Measurements from ENCODE around the gene SMIM5. TPM values are rescaled to one million over a fixed set of nuclear protein-coding genes. Genes with fewer than 3 reads are reported as not detected.

The SMIM5 gene
- total and polyA plus RNA-seq, 2 experiments from 2014 or later, result 0.08 TPM; not detected in 1

DNA sequence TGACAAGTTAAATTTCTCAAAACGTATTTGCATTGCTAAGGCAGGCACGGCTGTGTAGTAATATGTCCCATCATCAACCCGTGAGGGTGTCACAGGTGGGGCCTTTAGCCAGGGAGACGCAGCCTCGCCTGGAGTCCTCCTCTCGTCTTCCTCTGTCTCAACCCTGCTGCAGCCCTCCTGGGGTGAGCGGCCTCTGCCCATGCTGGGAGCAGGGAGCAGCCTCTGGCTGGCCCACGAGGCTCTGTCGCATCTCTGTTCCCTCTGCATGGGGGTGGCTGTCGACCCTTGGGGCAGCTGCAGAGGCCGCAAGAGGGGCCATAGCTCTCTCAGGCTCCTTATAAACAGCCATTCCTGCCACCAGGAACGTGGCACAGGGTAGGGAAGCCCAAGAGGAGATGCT is 806 bp upstream of the SMIM5 start:
- Histone ChIP-seq H3K9ac (no peak overlapping the region), H3K4me3 (no peak overlapping the region), H3K79me2 (ENCODE audit: insufficient read depth) (no peaks in the 10 kb centered on the region), H2AFZ (no peak overlapping the region), H3K36me3 (ENCODE audit: low read depth) (no peaks in the 10 kb centered on the region), H3K9me2 (ENCODE audit: insufficient read depth) (no peaks in the 10 kb centered on the region), H3K27ac (0 out of 2 replicates have a peak overlapping the region, but pooled peaks have one; percentile 73), H3K27me3 (replicated peaks; ENCODE audit: insufficient read depth) (no peaks in the 10 kb centered on the region), H3K9me3 (ENCODE audit: low read depth) (no peaks in the 10 kb centered on the region), H3K4me2 (ENCODE audit: unreplicated experiment) (no peak overlapping the region), H3F3A (ENCODE audit: insufficient read depth) (0 out of 2 replicates have a peak, but pooled peaks cover 4% of the 10 kb centered on the region), H3K4me1 (ENCODE audit: insufficient read depth) (peaks cover 13% of the 10 kb centered on the region), H4K20me1 (ENCODE audit: insufficient read depth) (no peaks in the 10 kb centered on the region)
- 62 to 67% methylated on average over 11 to 12 of the region's 12 CpGs for WGBS, 2 experiments (ENCODE audit: low coverage in 1 of 2, low lambda C conversion rate in 2 of 2, missing lambda C conversion rate in 2 of 2)
- TF ChIP-seq EZH2phosphoT487 (IDR thresholded peaks at IDR 0.05; ENCODE audit: insufficient read depth, low read depth) (no peak), EZH2 (IDR thresholded peaks at IDR 0.05; ENCODE audit: insufficient read depth, poor library complexity, severe bottlenecking) (no peak)
- in situ Hi-C loops (cut with MboI), result no loop called here
- no peak for DNase-seq

DNA sequence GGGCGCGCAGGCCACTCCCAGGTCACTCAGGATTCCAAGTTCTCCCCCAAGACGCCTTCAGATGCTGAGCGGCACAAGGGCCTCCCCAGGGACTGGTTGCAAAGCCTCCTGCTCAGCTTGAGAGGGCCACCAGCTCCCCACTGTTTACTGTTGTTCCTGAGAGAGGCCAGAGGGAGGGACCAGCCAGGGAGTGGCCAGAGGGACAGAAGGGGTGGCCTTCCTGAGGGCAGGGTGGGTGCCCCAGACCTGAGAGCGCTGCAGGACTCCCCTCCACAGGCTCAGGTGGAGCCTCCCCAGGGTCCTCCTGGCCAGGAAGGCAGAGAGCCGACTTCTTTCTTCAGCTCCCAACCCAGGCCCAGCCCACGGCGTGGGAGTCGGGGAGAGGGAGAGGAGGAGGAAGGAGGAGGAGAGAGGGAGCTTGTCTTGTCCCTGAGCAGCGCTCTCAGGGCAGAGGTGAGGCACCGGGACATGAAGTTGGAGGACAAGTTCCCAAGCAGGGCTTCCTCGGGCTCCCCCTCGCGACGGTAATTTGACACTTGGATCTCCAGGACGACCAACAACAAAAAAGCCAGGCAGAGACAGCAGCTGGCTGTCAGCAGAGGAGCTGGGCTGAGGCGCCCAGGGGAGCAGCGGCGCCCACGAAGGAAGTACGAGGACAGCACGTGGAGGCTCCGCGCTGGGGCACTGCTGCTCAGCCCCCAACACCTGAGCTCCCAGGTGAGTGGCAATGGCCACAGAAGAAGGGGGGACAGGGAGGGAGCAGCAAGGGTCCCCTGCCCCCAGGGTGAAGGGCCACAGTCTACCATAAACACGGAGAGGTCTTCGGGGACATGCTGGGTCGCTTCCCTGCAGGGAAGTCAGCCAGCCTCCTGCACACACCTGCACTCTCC is 497 bp downstream of the SMIM5 start:
- peaks cover 13% of the 10 kb centered on the region for H3K4me1 ChIP-seq (ENCODE audit: insufficient read depth)
- H3K9me3 ChIP-seq (ENCODE audit: low read depth), result no peaks in the 10 kb centered on the region
- H4K20me1 ChIP-seq (ENCODE audit: insufficient read depth), result no peaks in the 10 kb centered on the region
- H3K36me3 ChIP-seq (ENCODE audit: low read depth), result no peaks in the 10 kb centered on the region
- no peak for TF ChIP-seq EZH2 (IDR thresholded peaks at IDR 0.05; ENCODE audit: insufficient read depth, poor library complexity, severe bottlenecking)
- H3K27ac ChIP-seq, result peak overlapping the region; percentile 73
- peak overlapping the region; percentile 53 for H3K9ac ChIP-seq
- 0 out of 2 replicates have a peak, but pooled peaks cover 4% of the 10 kb centered on the region for H3F3A ChIP-seq (ENCODE audit: insufficient read depth)
- H3K79me2 ChIP-seq (ENCODE audit: insufficient read depth), result no peaks in the 10 kb centered on the region
- no peaks in the 10 kb centered on the region for H3K27me3 ChIP-seq (replicated peaks; ENCODE audit: insufficient read depth)
- DNase-seq, result peak; percentile 96
- peak overlapping the region; percentile 61 for H2AFZ ChIP-seq
- no peaks in the 10 kb centered on the region for H3K9me2 ChIP-seq (ENCODE audit: insufficient read depth)
- in situ Hi-C loops (cut with MboI), result no loop called here
- no peak overlapping the region for H3K4me3 ChIP-seq
- WGBS, 2 experiments (ENCODE audit: low coverage in 1 of 2, low lambda C conversion rate in 2 of 2, missing lambda C conversion rate in 2 of 2), result 6 to 8% methylated on average over 26 to 27 of the region's 27 CpGs
- H3K4me2 ChIP-seq (ENCODE audit: unreplicated experiment), result peak overlapping the region; percentile 60

GRCh38 chr17:75634376-75634740 is 1.1 kb downstream of the SMIM5 start:
- H3K9me2 ChIP-seq (ENCODE audit: insufficient read depth), result no peaks in the 10 kb centered on the region
- H3K36me3 ChIP-seq (ENCODE audit: low read depth), result no peaks in the 10 kb centered on the region
- 75 to 77% methylated on average over 9 of the region's 9 CpGs for WGBS, 2 experiments (ENCODE audit: low coverage in 1 of 2, low lambda C conversion rate in 2 of 2, missing lambda C conversion rate in 2 of 2)
- no peaks in the 10 kb centered on the region for H3K9me3 ChIP-seq (ENCODE audit: low read depth)
- no peaks in the 10 kb centered on the region for H4K20me1 ChIP-seq (ENCODE audit: insufficient read depth)
- H3K27me3 ChIP-seq (replicated peaks; ENCODE audit: insufficient read depth), result no peaks in the 10 kb centered on the region
- H3K4me3 ChIP-seq, result no peak overlapping the region
- H3K79me2 ChIP-seq (ENCODE audit: insufficient read depth), result no peaks in the 10 kb centered on the region
- peak overlapping the region; percentile 73 for H3K27ac ChIP-seq
- H3F3A ChIP-seq (ENCODE audit: insufficient read depth), result 0 out of 2 replicates have a peak, but pooled peaks cover 4% of the 10 kb centered on the region
- peaks cover 13% of the 10 kb centered on the region for H3K4me1 ChIP-seq (ENCODE audit: insufficient read depth)
- DNase-seq, result no peak
- TF ChIP-seq EZH2phosphoT487 (IDR thresholded peaks at IDR 0.05; ENCODE audit: insufficient read depth, low read depth) (no peak), EZH2 (IDR thresholded peaks at IDR 0.05; ENCODE audit: insufficient read depth, poor library complexity, severe bottlenecking) (no peak)
- H3K9ac ChIP-seq, result peak overlapping the region; percentile 52
- H3K4me2 ChIP-seq (ENCODE audit: unreplicated experiment), result peak overlapping the region; percentile 60
- in situ Hi-C loops (cut with MboI), result no loop called here
- no peak overlapping the region for H2AFZ ChIP-seq

DNA sequence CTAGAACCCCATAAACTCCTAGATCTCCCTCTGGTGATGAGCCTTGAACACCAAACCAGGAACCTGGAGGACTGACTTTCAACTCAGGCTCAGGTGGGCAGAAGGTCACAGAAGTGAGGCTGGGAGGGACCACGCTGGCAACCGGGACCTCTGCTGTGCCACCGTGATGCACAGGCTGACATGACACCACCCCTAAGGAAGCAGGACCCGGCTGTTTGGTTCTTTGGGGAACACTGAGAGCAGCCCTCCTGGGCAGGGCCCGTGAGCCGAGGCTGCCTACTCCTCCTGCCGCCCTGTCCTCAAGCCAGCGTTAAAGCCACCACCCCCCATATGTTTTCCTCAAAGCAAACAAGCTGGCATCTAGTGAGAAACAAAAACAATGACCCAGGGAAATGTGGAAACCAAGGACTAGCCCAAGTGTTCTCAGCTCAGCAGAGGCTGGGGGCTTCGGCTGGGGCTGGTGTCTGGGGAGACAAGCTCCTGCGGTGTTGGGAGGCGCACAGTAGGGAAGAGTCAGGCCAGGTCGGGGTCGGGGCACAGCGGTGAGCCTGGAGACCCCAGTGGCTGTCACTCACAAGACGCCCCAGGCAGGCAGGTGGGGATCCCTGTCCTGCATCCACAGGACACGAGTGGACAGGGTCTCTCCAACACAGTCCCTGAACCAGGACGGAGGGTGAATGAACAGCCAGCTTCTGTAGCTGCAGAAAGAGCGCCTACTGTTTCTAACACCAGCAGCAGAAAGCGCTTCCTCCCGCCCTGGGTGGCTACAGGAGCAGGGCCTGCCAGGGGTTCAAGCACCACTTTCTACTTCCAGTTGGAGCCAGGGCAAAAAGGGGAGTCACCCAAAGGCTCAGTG is 1.7 kb downstream of the SMIM5 start:
- no peak overlapping the region for H3K27ac ChIP-seq
- H4K20me1 ChIP-seq (ENCODE audit: insufficient read depth), result no peaks in the 10 kb centered on the region
- no peaks in the 10 kb centered on the region for H3K27me3 ChIP-seq (replicated peaks; ENCODE audit: insufficient read depth)
- H3K9me2 ChIP-seq (ENCODE audit: insufficient read depth), result no peaks in the 10 kb centered on the region
- no peak for DNase-seq
- no peak overlapping the region for H2AFZ ChIP-seq
- H3K79me2 ChIP-seq (ENCODE audit: insufficient read depth), result no peaks in the 10 kb centered on the region
- 0 out of 2 replicates have a peak, but pooled peaks cover 4% of the 10 kb centered on the region for H3F3A ChIP-seq (ENCODE audit: insufficient read depth)
- H3K9ac ChIP-seq, result 0 out of 2 replicates have a peak overlapping the region, but pooled peaks have one; percentile 52
- no peaks in the 10 kb centered on the region for H3K9me3 ChIP-seq (ENCODE audit: low read depth)
- TF ChIP-seq EZH2 (IDR thresholded peaks at IDR 0.05; ENCODE audit: insufficient read depth, poor library complexity, severe bottlenecking) (no peak), EZH2phosphoT487 (IDR thresholded peaks at IDR 0.05; ENCODE audit: insufficient read depth, low read depth) (no peak)
- in situ Hi-C loops (cut with MboI), result no loop called here
- H3K4me3 ChIP-seq, result no peak overlapping the region
- no peaks in the 10 kb centered on the region for H3K36me3 ChIP-seq (ENCODE audit: low read depth)
- H3K4me1 ChIP-seq (ENCODE audit: insufficient read depth), result peaks cover 13% of the 10 kb centered on the region
- WGBS, 2 experiments (ENCODE audit: low coverage in 1 of 2, low lambda C conversion rate in 2 of 2, missing lambda C conversion rate in 2 of 2), result 82 to 83% methylated on average over 20 of the region's 20 CpGs
- no peak overlapping the region for H3K4me2 ChIP-seq (ENCODE audit: unreplicated experiment)

Measured in GM23248 (cell line).